ENCODE data around the gene KCNMA1. TPM values are rescaled to one million over a fixed set of nuclear protein-coding genes. Genes with fewer than 3 reads are reported as not detected.

The KCNMA1 gene
- total and polyA plus RNA-seq, 10 of the 15 experiments (the other 5 are each of a cell fraction or from before 2014, with no cell fraction given): 8.5 to 77.0 (median 21.3) TPM

DNA sequence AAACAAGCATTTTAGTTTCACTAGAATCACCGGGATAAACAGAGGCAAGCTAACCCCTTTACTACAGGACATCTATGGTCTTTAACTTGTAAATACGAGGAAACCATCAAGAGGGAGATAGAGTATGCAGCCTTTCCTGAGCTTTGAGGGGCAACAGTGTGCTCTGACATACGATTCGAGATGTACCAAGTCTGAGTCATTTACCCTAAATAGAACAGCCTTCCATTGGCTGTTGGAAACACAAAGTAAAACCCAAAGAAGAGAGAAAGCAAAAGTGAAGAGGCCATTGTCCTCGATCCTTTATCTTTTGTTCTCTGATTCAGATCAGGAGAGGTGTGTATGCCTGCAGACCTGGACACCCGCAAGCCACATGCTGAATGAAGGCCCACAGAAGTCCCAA is 289.5 kb downstream of the KCNMA1 start:
- 23% methylated on average over 6 of the region's 6 CpGs for WGBS (ENCODE audit: insufficient coverage, insufficient replicate concordance, low lambda C conversion rate, missing lambda C conversion rate)

DNA sequence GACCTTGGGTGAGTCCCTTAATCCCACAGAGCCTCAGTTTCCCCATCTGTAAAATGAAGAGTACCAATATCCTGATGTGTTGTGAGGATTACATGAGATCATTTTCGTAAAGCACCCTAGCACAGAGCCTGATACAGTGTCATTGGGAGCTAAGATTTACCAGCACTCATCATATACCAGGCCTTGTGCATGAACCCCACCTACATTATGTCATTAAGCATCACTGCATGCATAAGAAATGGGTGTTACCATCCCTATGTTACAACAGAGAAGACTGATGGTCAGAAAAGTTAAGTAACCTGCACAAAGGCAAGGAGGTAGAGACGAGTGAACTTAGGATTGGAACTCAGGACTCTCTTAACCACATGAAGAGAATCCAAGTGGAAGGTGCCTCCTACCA is 290.6 kb downstream of the KCNMA1 start:
- CTCF ChIA-PET: no interaction called here
- H3K79me2 ChIP-seq (ENCODE audit: control insufficient read depth, insufficient read depth, low read length): no peaks in the 10 kb centered on the region
- no peaks in the 10 kb centered on the region for H3K9me3 ChIP-seq (replicated peaks; ENCODE audit: control insufficient read depth, insufficient read depth, low read length)
- intact Hi-C loops (cut with micrococcal nuclease; ENCODE audit: unreplicated experiment) (no loop called here), in situ Hi-C loops (cut with MboI) (no loop called here)
- ATAC-seq (no peak), FAIRE-seq (no peak), DNase-seq (ENCODE audit: low read depth, low spot score) (no peak)
- WGBS (ENCODE audit: insufficient coverage, insufficient replicate concordance, low lambda C conversion rate, missing lambda C conversion rate): 0% methylated on average over 2 of the region's 2 CpGs
- no peaks in the 10 kb centered on the region for H4K20me1 ChIP-seq (ENCODE audit: control insufficient read depth, insufficient read depth)
- no peaks in the 10 kb centered on the region for H3K27me3 ChIP-seq (replicated peaks in 1 of 2; ENCODE audit: control insufficient read depth in 2 of 2, insufficient read depth in 2 of 2, low read length in 1 of 2)
- BruUV-seq (replicated peaks): no TSS peak
- RAD21 ChIA-PET (ENCODE audit: unreplicated experiment): no interaction called here
- H3K36me3 ChIP-seq (ENCODE audit: control insufficient read depth in 2 of 2, insufficient read depth in 2 of 2, low read length in 1 of 2): no peaks in the 10 kb centered on the region
- H3K9ac ChIP-seq (ENCODE audit: control insufficient read depth, insufficient read depth, low read length): no peak overlapping the region
- H2AFZ ChIP-seq (ENCODE audit: control insufficient read depth, low read depth, low read length): no peak overlapping the region
- SMC1A ChIA-PET (ENCODE audit: uncharacterized antibody, unreplicated experiment): interaction anchor here (1.7 kb wide), 1 partner anchor 9 kb away, joined by 5 read pairs; no protein-coding TSS in a partner anchor
- no peak overlapping the region for H3K27ac ChIP-seq (ENCODE audit: control insufficient read depth, insufficient read depth)
- H3K4me3 ChIP-seq: no peak overlapping the region
- TF ChIP-seq BRCA1 (IDR thresholded peaks at IDR 0.05; ENCODE audit: low read depth, low read length) (no peak), SIN3A (IDR thresholded peaks at IDR 0.05; ENCODE audit: low read depth, low read length) (no peak)
- no peak overlapping the region for H3K4me2 ChIP-seq (ENCODE audit: control insufficient read depth, insufficient read depth)
- POLR2A ChIA-PET: no interaction called here
- H3K4me1 ChIP-seq (ENCODE audit: control insufficient read depth, insufficient read depth, low read length): no peaks in the 10 kb centered on the region

More for the DNA sequence above, 289.5 kb downstream of the KCNMA1 start:
- in situ Hi-C loops (cut with MboI) (no loop called here), intact Hi-C loops (cut with micrococcal nuclease; ENCODE audit: unreplicated experiment) (no loop called here)
- ChIA-PET SMC1A (ENCODE audit: uncharacterized antibody, unreplicated experiment) (interaction anchor here (0.6 to 2.6 kb wide), 8 partner anchors 10 to 363 kb away, joined by 3 to 8 read pairs (median 4); no protein-coding TSS in a partner anchor), POLR2A (no interaction called here), RAD21 (ENCODE audit: unreplicated experiment) (no interaction called here), CTCF (interaction anchor here (1.3 to 2.0 kb wide), 2 partner anchors 9 to 43 kb away, joined by 3 to 8 read pairs; no protein-coding TSS in a partner anchor)
- Histone ChIP-seq H3K9me3 (replicated peaks; ENCODE audit: control insufficient read depth, insufficient read depth, low read length) (no peaks in the 10 kb centered on the region), H3K4me3 (no peak overlapping the region), H2AFZ (ENCODE audit: control insufficient read depth, low read depth, low read length) (no peak overlapping the region), H3K27ac (ENCODE audit: control insufficient read depth, insufficient read depth) (no peak overlapping the region), H3K79me2 (ENCODE audit: control insufficient read depth, insufficient read depth, low read length) (no peaks in the 10 kb centered on the region), H3K27me3 (replicated peaks in 1 of 2; ENCODE audit: control insufficient read depth in 2 of 2, insufficient read depth in 2 of 2, low read length in 1 of 2) (no peaks in the 10 kb centered on the region), H4K20me1 (ENCODE audit: control insufficient read depth, insufficient read depth) (no peaks in the 10 kb centered on the region), H3K4me2 (ENCODE audit: control insufficient read depth, insufficient read depth) (no peak overlapping the region), H3K4me1 (ENCODE audit: control insufficient read depth, insufficient read depth, low read length) (no peaks in the 10 kb centered on the region), H3K9ac (ENCODE audit: control insufficient read depth, insufficient read depth, low read length) (no peak overlapping the region), H3K36me3 (ENCODE audit: control insufficient read depth in 2 of 2, insufficient read depth in 2 of 2, low read length in 1 of 2) (no peaks in the 10 kb centered on the region)
- DNase-seq (ENCODE audit: low read depth, low spot score): no peak
- TF ChIP-seq CHD2 (IDR thresholded peaks at IDR 0.05; ENCODE audit: borderline replicate concordance, low read depth, low read length) (no peak), NBN (IDR thresholded peaks at IDR 0.05) (no peak), NFYB (IDR thresholded peaks at IDR 0.05; ENCODE audit: insufficient read depth, low read depth, low read length) (0 out of 2 replicates have a peak, but pooled peaks have one; percentile 15)
- ATAC-seq: peak; percentile 83
- BruUV-seq (replicated peaks): no TSS peak
- FAIRE-seq: no peak
